Measurements from ENCODE around the gene JSRP1. TPM values are rescaled to one million over a fixed set of nuclear protein-coding genes. Genes with fewer than 3 reads are reported as not detected.
A peak's percentile ranks its signal among the peaks of the same experiment; 100 is the strongest.

The JSRP1 gene
- total RNA-seq, 6 experiments from 2014 or later = 0.28 to 0.81 (median 0.42) TPM; not detected in 3

- no peaks in the 10 kb centered on the region for H3K9me3 ChIP-seq
- H3K4me3 ChIP-seq = peak overlapping the region; percentile 77 to 99 (median 97)
- intact Hi-C loops (cut with DNase I) = loop anchor here (5.0 to 10.0 kb wide), 2 partner anchors 34 to 77 kb away; no protein-coding TSS in a partner anchor
- H3K27ac ChIP-seq = no peak overlapping the region
- ATAC-seq = no peak
- 53% methylated on average over 5 of the region's 6 CpGs for WGBS (ENCODE audit: insufficient coverage, low coverage, low lambda C conversion rate, missing lambda C conversion rate)
- peaks cover 0 to 1% (median 0%) of the 10 kb centered on the region in 4 donors for H3K36me3 ChIP-seq
- H3K27me3 ChIP-seq = no peaks in the 10 kb centered on the region
- peaks cover 0 to 55% (median 16%) of the 10 kb centered on the region in 4 donors for H3K4me1 ChIP-seq
- TF ChIP-seq CTCF (IDR thresholded peaks at IDR 0.05) = no peak
- no peak for TF ChIP-seq POLR2A (IDR thresholded peaks at IDR 0.05)
- no peak for DNase-seq
These were observed 18.4 kb downstream of the JSRP1 start for GRCh38 chr19:2237869-2238153.

GRCh38 chr19:2237051-2237868 is 19.0 kb downstream of the JSRP1 start:
- Histone ChIP-seq H3K36me3 (peaks cover 0 to 1% (median 0%) of the 10 kb centered on the region in 4 donors), H3K9me3 (no peaks in the 10 kb centered on the region), H3K27ac (peak overlapping the region; percentile 93 to 99 (median 99)), H3K4me3 (peak overlapping the region; percentile 77 to 99 (median 97)), H3K27me3 (no peaks in the 10 kb centered on the region), H3K4me1 (peaks cover 0 to 54% (median 16%) of the 10 kb centered on the region in 4 donors)
- TF ChIP-seq CTCF (IDR thresholded peaks at IDR 0.05) (no peak), POLR2A (IDR thresholded peaks at IDR 0.05) (no peak)
- intact Hi-C loops (cut with DNase I) = loop anchor here (5.0 to 10.0 kb wide), 2 partner anchors 35 to 78 kb away; no protein-coding TSS in a partner anchor
- DNase-seq (no peak), ATAC-seq (no peak)
- WGBS (ENCODE audit: insufficient coverage, low coverage, low lambda C conversion rate, missing lambda C conversion rate) = 24% methylated on average over 26 of the region's 43 CpGs

- peak; percentile 97 to 98 (median 97) for DNase-seq
- Histone ChIP-seq H3K4me3 (peak within 1 kb of the TSS; percentile 77 to 99 (median 97)), H3K36me3 (peaks cover 0 to 1% (median 0%) of the 10 kb centered on the region in 4 donors), H3K9me3 (no peaks in the 10 kb centered on the region), H3K27me3 (no peaks in the 10 kb centered on the region), H3K4me1 (peaks cover 0 to 46% (median 13%) of the 10 kb centered on the region in 4 donors), H3K27ac (peak within 1 kb of the TSS; percentile 93 to 99 (median 99))
- peak; percentile 89 to 94 (median 89) for ATAC-seq
- TF ChIP-seq CTCF (IDR thresholded peaks at IDR 0.05) = peak; percentile 96 to 100 (median 97)
- peak; percentile 79 for TF ChIP-seq POLR2A (IDR thresholded peaks at IDR 0.05)
- intact Hi-C loops (cut with DNase I) = loop anchor here (5.0 to 10.0 kb wide), 2 partner anchors 36 to 78 kb away; no protein-coding TSS in a partner anchor
- 0% methylated on average over 12 of the region's 80 CpGs for WGBS (ENCODE audit: insufficient coverage, low coverage, low lambda C conversion rate, missing lambda C conversion rate)
These were observed 19.7 kb downstream of the JSRP1 start, which contains the start of the genes PLEKHJ1 and SF3A2 for GRCh38 chr19:2236314-2237050. Gene PLEKHJ1 (minus strand): TSS chr19:2236329. CDS start chr19:2236248, 81 bp downstream. Gene SF3A2 (plus strand): TSS chr19:2236824. CDS start chr19:2243419, 6,595 bp downstream.

GRCh38 chr19:2236064-2236313 is 20.2 kb downstream of the JSRP1 start:
- WGBS (ENCODE audit: insufficient coverage, low coverage, low lambda C conversion rate, missing lambda C conversion rate) = no CpG with 5 or more reads among the region's 28 CpGs
- H3K36me3 ChIP-seq = peaks cover 0 to 1% (median 0%) of the 10 kb centered on the region in 4 donors
- H3K27ac ChIP-seq = peak overlapping the region; percentile 93 to 99 (median 99)

More at GRCh38 chr19:2236064-2236313, 20.2 kb downstream of the JSRP1 start:
- Histone ChIP-seq H3K27me3 (no peaks in the 10 kb centered on the region), H3K9me3 (no peaks in the 10 kb centered on the region), H3K4me1 (peaks cover 0 to 41% (median 11%) of the 10 kb centered on the region in 4 donors), H3K4me3 (peak overlapping the region; percentile 77 to 99 (median 97))
- DNase-seq = no peak
- intact Hi-C loops (cut with DNase I) = loop anchor here (5.0 to 10.0 kb wide), 2 partner anchors 36 to 79 kb away; no protein-coding TSS in a partner anchor
- no peak for TF ChIP-seq POLR2A (IDR thresholded peaks at IDR 0.05)
- no peak for TF ChIP-seq CTCF (IDR thresholded peaks at IDR 0.05)
- ATAC-seq = no peak
